Measurements from ENCODE around the gene LAMA1.
A peak's percentile ranks its signal among the peaks of the same experiment; 100 is the strongest.

LAMA1 gene

DNA sequence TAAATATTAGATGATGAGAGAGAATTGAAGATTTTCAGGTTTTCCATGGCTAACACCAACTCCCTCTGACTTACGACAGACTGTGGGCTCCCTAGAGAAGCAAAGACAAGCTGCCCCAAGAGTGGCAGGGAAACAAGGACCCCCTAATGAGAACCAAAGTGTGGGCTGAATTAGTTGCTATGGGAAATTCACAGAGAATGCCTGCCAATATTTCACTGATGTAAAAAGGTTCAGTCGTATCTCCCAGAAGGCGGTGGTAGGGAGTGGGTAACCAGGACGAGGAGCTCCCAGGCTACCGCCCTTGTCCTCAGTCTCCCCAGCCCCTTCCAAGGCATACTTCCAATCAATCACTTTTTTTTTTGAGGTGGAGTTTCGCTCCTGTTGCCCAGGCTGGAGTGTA, 113.6 kb downstream of the LAMA1 start:
- H3K27ac ChIP-seq: no peak overlapping the region
- no peak for DNase-seq (ENCODE audit: low read depth, low spot score)

DNA sequence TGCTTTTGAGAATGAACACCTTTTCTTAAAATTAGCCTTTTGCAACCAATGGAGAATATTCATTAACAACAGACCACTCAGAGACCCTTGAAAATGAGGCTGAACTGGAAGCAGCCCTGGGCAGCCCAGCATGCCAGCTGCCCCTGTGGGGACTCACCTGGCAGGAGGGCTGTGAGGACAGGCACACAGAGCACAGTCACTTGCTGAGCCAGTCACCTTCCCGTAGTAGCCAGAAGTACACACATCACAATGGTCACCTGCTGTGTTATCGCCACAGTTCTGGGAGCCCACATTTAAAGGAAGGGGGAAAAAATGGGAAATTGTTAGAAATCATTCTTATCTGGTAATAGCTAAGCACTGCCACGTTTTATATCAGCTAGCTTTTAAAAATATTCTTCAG, 115.5 kb downstream of the LAMA1 start:
- no peak for DNase-seq (ENCODE audit: low read depth, low spot score)
- H3K27ac ChIP-seq: no peak overlapping the region

DNA sequence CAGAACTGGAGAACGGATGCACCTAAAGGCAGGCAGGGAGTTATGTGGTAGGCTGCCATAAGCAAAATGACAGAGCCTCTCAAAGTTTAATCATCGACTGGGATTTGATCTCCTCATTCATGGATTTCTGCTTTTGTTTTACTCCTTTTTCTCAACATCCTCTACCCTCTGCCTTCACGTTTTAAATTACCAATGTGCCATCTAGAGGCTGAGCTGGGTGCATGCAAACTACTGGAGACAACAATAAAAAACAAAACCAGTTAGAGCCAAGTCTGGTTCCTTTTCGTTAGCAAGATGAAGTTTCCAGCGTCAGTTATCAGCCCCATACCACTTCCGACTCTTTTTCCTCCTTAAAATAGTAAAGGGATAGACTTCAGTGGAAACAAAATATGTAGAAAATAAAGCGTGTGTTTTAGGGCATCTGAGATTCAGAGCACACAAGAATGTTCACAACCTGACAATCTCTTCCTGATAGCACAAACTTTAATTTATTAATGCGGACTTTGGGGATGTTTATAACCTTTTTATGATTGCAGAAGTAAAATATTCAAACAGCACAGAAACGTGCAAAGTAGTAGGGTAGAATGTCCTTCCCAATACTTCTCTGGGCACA, 117.0 kb downstream of the LAMA1 start:
- no peak for DNase-seq (ENCODE audit: low read depth, low spot score)
- no peak overlapping the region for H3K27ac ChIP-seq

DNA sequence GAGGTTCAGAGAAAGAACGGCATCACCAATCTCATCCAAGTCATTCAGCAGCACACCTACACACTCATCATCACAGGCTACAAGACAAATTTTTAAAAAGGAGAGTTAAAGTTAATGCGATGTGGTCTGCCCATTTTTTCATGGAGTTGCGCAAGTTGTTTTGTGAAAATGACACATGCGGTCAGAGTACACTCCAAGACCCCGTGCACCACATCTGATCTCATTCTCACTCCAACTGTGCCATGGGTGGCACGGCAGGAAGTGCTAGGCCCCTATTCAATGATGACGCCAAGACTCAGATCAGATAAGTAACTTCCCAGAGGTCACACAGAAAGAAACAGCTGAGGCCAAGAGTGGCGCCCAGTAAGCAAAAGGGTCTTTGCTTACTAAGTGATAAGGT, 119.8 kb downstream of the LAMA1 start:
- H3K27ac ChIP-seq: no peak overlapping the region
- DNase-seq (ENCODE audit: low read depth, low spot score): no peak

DNA sequence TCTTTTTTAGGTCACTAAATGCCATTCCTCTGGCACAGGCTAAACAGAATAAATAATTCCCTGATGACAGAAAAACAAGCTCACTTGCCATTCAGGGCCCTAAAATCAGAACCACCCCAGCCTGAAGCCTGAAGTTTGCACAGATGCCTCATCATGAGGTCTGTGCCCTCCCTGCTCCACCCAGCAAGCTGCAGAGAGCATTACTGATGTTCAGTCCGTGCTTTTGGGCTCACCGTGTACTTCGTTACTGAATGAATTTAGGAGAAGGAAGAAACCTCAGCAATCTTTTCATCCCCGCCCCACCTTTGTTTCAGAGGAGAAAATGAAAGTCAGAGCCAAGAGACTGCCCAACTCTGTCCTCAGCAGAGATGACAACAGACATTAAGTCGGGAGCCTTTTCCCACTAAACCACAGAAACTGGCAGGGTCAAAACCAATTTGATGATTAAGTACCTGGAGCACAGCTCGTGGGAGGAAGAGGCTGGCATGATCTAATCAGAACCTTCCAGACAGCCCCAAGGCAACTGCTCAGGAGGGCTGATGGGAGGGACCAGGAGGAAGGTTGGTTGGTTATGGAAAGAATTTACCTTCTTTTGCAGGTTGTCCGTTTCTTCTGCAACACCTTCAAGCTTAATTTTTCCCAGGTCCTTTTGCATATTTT, 122.7 kb downstream of the LAMA1 start:
- H3K27ac ChIP-seq: peak overlapping the region; percentile 84
- peak; percentile 92 for DNase-seq (ENCODE audit: low read depth, low spot score)

DNA sequence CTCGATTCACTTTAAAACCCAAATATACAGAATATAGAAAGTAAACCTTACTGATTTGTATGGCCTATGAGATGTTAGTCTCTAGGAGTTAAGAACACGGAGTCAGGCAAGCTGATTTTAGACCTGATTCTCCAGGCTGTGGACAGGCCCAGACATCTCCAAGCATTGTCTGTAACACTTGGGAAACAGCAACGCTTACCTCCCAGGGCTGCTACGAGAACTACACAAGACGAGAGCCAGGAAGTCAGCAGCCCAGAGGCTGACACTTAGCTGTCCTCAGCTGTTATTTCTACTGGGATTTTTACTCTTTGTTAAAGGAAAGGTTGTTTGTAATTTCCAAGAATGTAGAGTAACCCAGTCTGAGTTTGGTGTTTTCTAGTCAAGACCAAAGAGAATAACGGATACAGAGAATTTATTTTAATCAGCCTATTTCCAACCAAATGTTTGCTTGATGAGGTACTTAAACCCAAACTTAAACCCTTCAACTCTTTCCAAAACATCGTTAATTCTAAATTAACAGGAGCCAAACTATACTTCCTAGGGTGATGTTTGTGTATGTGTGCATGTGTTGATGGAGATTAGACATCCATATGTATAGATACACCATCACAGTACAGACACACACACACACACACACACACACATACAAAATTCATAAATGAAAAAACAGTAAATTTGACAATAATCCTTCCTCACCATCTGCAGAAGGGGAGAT, 123.4 kb downstream of the LAMA1 start:
- peak overlapping the region; percentile 84 for H3K27ac ChIP-seq
- DNase-seq (ENCODE audit: low read depth, low spot score): peak; percentile 86

DNA sequence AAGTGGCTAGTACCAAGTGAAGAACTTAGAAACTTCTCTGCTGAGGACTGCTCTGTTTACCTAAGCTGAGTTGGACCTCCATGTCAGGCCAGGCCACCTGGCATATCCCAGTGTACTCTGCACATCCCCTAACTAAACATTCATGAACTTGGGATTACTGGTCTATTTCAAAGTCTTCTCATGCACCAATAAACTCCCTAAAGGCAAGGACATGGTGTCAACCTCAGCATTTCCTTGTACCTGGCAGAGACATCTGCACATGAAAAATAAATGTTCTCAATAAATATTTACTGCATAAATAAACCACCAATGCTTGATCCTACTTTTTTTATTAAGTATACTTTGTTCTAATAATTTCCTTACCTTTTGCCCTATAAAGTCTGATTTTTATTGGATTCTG, 124.8 kb downstream of the LAMA1 start:
- DNase-seq (ENCODE audit: low read depth, low spot score): no peak
- no peak overlapping the region for H3K27ac ChIP-seq

DNA sequence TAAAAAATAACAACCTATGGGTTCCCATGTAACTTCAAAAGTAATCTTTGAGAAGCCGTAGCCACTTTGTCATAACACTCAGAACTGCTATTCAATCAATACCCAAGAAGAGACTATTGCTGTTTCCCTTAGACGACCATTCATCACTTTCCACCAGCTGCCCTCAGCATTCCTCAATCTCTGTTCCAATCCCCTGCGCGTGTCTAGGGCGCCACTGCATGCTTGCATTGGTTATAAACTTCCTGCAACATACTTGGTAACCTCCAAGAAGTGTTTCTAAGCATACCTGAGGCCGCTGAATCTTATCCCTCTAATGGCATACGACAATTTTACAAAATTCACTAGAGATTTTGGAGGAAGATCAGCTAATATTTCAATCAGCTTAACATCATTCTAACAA, 134.2 kb downstream of the LAMA1 start:
- no peak for DNase-seq (ENCODE audit: low read depth, low spot score)
- no peak overlapping the region for H3K27ac ChIP-seq

DNA sequence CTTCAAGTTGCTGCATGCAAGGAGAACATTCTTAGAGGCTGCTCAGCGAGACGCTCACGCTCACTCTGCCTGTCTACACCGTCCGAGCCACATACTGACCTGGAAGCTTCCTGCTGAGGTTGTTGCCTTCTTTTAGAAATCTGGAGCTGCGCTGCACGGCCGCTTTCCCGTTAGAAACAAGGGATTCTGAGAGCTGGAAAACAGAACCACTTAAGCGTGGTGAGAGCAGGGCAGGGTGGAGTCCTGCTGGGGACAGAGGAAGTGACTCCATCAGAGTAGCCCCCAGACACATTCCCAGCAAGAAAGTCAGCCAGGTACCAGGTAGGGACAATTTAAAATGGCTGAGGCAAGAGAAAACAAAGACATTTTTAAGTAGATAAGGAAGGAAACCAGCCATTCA, 135.2 kb downstream of the LAMA1 start:
- no peak overlapping the region for H3K27ac ChIP-seq
- no peak for DNase-seq (ENCODE audit: low read depth, low spot score)

DNA sequence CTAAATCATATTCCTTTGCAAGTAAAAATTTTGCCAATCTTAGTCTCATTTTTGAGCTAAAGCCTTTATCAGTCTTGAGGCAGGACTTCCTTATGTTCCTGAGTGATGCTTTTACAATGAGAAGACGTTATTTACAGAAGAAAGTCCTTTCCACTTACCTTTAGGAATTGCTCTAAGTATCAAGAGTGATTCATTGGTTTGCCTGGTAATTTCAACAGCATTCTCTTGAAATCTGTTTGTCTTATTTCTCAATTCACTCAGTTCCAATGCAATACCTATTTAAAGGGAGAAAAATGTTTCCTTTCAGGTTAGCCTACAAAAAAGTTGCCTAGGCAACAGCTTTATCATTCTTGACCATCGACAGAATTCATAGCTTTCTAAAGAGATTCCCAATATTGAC, 137.2 kb downstream of the LAMA1 start:
- peak overlapping the region; percentile 62 for H3K27ac ChIP-seq
- DNase-seq (ENCODE audit: low read depth, low spot score): no peak

DNA sequence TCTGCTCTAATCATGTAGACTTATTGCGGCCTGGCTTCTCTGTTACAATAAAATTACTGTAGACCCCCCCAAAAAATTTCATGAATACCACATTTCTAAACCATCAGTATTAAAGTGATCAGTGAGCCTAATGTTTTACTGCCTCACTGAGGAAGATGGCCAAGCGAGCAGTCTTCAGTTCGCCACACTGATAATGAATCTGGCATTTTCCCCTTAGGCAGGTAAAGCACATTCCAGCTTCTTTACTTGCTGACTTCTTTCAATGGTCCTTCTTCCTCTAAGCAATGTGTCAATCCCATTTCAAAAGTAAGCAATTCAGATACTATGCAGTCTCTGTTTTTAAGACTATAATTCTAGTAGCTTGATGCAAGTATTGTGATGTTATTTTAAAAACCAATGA, 137.6 kb downstream of the LAMA1 start:
- H3K27ac ChIP-seq: peak overlapping the region; percentile 62
- DNase-seq (ENCODE audit: low read depth, low spot score): no peak

DNA sequence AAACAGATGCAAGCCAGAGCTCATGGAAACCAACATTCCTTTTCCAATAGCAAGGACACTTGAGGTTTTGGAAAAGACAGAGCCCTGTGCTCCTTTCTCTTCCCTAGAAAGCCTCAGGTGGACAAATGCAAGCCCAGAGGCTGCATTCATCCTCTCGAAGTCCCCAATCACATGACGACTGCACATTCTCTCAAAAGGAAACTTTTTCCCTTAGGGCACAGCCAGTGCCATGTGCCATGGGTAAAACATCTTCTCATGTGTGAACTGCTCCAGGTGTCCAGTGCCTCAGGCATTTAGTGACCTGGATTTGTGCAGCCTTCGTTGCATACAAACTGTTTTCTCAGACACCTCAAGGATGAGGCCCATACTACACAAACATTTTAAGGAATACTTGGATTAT, 140.7 kb downstream of the LAMA1 start:
- DNase-seq (ENCODE audit: low read depth, low spot score): no peak
- H3K27ac ChIP-seq: no peak overlapping the region

DNA sequence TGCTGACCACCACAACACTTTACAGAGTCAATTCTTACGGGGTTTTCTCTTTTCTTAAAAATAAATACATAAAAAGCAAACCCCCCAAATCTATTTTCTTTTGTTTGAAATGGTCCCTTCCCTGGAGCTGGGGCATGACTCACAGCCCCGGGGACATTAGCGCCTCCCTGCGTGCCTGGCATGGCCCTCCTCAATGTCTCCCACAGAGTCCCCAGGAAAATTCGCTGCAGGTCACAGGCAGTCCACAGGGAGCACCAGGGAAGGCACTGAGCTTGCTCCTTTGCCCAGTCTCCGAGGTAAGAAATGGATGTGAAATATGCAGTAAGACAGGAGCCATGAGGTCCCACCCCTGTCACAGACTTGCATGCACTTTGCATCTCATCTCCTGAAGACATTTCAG, 142.5 kb downstream of the LAMA1 start:
- DNase-seq (ENCODE audit: low read depth, low spot score): no peak
- H3K27ac ChIP-seq: no peak overlapping the region

DNA sequence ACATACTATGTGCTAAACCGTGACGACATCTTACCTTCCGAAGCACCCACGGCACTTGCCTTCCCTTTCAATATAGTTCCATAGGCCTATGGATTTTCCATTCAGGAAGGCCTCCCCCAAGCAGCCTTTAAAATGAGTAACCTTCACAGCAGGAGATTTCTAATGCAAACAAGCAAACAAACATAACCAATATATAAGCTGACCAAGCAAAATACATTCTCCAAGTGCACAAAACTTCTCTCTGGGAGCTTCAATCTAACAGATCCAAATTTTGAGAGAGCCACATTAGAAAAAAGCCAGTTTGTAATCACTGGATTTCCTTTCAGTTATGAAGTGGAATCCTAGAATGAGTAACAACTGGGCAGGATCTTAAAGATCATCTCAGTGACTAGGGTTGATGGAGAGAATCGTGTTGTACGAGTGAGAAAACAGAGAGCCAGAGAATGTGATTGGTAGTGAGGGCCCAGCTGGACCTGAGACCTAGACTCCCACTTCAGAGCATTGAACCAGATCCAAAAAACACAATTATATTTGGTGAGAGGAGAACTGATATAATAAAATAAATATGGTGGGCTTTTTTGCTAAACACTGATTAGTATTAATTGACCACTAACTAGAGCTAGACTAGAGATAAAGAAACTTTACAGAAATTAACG, 145.6 kb downstream of the LAMA1 start:
- H3K27ac ChIP-seq: no peak overlapping the region
- no peak for DNase-seq (ENCODE audit: low read depth, low spot score)

DNA sequence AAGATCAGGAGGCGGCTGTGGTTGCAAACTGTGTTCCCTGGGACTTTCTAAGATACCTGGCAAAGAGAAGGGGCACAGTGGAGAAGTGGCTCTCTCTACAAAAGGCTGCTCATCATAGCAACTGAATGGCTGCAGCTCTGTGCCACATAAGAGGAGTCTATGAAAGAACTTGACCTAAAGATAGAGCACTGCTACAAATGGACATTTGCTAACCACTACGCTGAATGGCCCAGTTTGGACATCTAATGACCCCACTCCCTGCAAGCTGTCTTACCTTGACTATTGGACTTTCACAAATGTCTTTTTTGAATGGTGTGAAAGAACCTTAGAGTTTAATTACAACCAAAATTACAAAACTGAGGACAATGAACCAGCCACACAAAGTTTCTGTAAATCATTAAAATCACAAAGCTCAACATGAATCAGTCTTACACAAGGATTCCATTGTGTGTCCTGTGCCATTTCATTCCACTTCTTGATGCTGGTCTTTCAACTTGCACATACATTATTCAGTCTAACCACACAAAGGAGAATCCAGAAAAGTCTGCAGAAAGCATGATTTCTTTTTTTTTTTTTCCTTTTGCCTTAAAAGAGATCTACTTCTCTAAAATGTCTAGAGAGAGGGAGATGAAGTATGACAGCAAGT, 154.0 kb downstream of the LAMA1 start:
- no peak overlapping the region for H3K27ac ChIP-seq
- DNase-seq (ENCODE audit: low read depth, low spot score): no peak

DNA sequence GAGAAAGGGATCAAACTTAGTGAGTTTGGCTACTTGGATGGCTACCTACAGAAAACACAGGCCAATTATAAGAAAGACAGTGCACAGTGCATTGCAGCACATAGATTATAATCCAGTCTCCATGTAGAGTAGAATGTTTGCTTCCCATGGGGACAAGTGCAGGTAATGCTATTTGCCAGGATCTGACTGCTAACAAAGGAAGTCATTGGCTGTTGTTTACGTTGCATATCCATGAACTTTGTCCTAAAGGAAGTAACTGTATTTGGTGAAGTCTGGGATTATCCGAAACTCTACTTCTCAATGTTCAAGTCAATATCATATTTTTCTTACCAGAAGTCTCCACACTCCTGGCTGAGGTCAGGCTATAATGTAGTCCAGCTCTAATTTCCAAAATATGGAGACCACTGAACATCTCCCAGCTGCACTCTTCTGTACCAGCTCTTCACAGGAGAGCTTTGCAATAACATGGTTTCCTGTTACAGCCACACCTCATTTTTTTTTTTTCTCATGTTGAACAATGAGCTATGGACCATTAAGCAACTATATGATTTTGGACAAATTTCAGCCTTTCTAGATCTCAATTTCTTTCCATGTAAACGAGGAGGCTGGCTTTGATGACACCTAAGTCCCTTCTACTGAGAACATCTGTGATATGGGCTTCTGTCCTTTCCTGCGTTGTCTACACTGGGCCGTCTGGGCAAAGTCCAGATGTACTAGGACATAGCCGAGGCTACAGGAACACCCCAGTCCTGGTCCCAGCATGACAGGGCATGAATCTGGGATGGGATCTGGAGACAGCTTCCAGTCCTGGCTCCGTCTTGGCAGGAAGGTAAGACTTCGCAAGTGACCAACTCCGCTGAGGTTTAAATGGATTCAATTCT, 154.8 kb downstream of the LAMA1 start:
- no peak overlapping the region for H3K27ac ChIP-seq
- no peak for DNase-seq (ENCODE audit: low read depth, low spot score)

DNA sequence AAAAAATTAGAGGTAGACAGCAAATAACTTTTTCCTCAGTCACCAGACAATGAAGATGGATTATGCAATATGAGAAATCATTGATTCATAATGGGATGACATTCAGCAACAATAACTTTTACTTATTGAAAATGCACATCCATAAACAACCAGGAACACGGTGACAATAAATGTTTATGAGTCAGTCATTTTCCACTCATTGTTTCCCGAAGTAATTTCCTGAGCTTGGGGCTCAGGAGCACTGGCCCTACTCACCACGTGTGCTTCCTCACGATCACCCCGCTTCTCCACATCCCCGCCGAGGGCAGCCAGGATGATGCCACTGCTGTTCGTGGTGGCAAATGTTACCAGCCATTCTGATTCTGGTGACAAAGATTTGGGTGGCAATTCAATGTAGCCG, 156.3 kb downstream of the LAMA1 start:
- peak overlapping the region; percentile 75 for H3K27ac ChIP-seq

DNA sequence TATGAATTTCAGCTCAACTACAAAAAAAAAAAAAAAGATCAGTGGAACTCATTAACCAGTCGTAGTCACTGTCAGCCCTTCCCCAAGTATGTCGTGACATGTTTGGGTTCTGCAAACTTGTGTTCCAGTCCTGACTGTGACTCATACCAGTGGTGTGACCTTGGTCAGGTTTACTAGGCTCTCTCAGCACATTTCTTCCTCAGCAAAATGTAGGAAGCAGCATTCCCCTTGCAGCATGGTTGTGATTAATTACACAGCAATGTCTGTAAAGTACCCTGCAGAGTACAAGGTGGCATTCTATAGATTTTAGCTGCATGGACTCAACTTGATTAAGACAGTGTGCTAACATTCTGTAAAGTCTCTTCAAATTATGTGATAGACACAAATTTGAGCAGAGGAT, 156.9 kb downstream of the LAMA1 start:
- peak overlapping the region; percentile 75 for H3K27ac ChIP-seq
- peak; percentile 72 for DNase-seq (ENCODE audit: low read depth, low spot score)

More for the DNA sequence above, 156.3 kb downstream of the LAMA1 start:
- DNase-seq (ENCODE audit: low read depth, low spot score): no peak

DNA sequence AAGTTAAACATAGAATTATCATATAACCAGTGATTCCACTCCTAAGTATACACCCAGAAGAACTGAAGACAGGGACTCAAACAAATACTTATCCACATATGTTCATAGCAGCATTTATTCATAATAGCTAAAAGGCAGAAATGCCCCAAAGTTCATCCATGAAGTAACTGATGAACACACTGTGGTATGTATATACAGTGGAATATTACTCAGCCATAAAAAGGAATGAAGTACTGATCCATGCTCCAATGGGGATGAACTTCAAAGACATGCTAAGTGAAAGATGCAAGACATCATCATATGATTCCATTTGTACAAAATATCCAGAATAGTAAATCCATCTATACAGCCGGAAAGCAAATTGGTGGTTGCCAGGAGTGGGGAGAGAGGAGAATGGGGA, 157.5 kb downstream of the LAMA1 start:
- H3K27ac ChIP-seq: peak overlapping the region; percentile 75
- no peak for DNase-seq (ENCODE audit: low read depth, low spot score)

DNA sequence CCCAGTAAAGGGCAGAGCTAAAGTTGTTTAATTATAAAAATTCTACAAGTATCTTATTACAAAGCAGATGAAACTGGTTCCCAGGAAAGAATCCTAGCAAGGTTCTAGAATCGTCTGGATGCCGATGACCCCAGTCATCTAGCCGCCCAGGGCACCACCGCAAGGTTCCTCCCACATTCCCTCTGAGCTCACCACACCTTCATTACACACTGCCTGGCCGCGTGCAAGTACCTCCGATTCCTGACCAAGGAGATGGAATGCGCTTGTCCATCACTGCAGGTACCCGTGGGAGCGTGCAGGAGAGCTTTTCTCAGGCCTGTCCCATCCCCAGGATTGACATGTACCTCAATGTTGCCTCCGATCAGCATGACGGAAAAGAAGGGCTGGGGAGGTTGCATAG, 158.5 kb downstream of the LAMA1 start:
- DNase-seq (ENCODE audit: low read depth, low spot score): no peak
- no peak overlapping the region for H3K27ac ChIP-seq

All from epithelial cell of prostate (primary cell).